AG04449 (cell line): ENCODE results near the gene MME.

ENCODE experiments used
- CTCF ChIA-PET: fragments of 350-600 bp; formaldehyde crosslinking; extraction: SDS; loops from one replicate; lab custom pipeline; 2021; ENCODE audit warnings: antibody characterized with exemption; lab: Yijun Ruan, JAX
- POLR2A ChIA-PET: fragments of 400-600, 350-600 bp; formaldehyde crosslinking; extraction: SDS; loops from one replicate; lab custom pipeline; 2020; ENCODE audit warnings: antibody characterized with exemption, inconsistent platforms; lab: Yijun Ruan, JAX
- DNase-seq: peaks from one replicate; pipeline ENCODE4 v3.0.0-alpha.2; 2010; ENCODE audit warnings: low read depth, low spot score
- H3K4me3 ChIP-seq: 2 replicates; pipeline ENCODE4 v1.5.1; 2011; ENCODE audit warnings: low read depth, mild to moderate bottlenecking, control low read depth, low read length
- TF ChIP-seq, protein P1 (sequence below): IDR thresholded peaks from one replicate; pipeline ENCODE4 v1.5.1; 2011; ENCODE audit warnings: mild to moderate bottlenecking, moderate library complexity, low read length, control low read depth, inconsistent platforms; ENCODE audit not compliant: insufficient read depth; ENCODE audit errors: missing control alignments

Gene MME

DNA sequence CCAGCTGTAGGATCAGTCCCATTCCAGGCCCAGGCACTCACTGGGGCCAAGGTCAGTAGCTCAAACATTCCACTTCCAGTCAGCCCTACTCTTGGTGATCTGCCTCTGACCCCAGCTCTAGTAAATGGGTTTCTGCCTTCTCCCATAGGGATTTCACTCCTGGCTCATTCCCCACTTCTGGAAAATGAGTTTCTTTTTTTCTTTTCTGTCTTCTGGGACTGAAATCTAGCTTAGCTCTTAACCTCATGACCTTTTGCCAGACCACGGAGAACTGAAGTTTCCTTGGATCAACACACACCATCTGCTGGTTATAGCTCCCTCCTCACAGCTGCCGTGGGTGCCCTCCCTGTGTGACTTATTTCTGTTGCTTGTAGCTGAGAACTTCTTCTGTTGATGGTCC is 21.3 kb downstream of the MME start:
- TF ChIP-seq, protein P1, sequence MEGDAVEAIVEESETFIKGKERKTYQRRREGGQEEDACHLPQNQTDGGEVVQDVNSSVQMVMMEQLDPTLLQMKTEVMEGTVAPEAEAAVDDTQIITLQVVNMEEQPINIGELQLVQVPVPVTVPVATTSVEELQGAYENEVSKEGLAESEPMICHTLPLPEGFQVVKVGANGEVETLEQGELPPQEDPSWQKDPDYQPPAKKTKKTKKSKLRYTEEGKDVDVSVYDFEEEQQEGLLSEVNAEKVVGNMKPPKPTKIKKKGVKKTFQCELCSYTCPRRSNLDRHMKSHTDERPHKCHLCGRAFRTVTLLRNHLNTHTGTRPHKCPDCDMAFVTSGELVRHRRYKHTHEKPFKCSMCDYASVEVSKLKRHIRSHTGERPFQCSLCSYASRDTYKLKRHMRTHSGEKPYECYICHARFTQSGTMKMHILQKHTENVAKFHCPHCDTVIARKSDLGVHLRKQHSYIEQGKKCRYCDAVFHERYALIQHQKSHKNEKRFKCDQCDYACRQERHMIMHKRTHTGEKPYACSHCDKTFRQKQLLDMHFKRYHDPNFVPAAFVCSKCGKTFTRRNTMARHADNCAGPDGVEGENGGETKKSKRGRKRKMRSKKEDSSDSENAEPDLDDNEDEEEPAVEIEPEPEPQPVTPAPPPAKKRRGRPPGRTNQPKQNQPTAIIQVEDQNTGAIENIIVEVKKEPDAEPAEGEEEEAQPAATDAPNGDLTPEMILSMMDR, result no peak
- no peak overlapping the region for H3K4me3 ChIP-seq
- CTCF ChIA-PET, result interaction anchor here (0.8 to 2.8 kb wide), 4 partner anchors 17 to 198 kb away, joined by 3 to 13 read pairs (median 4); no protein-coding TSS in a partner anchor
- DNase-seq, result no peak
- POLR2A ChIA-PET, result interaction anchor here (0.6 kb wide), 1 partner anchor 102 kb away, joined by 6 read pairs; no protein-coding TSS in a partner anchor

DNA sequence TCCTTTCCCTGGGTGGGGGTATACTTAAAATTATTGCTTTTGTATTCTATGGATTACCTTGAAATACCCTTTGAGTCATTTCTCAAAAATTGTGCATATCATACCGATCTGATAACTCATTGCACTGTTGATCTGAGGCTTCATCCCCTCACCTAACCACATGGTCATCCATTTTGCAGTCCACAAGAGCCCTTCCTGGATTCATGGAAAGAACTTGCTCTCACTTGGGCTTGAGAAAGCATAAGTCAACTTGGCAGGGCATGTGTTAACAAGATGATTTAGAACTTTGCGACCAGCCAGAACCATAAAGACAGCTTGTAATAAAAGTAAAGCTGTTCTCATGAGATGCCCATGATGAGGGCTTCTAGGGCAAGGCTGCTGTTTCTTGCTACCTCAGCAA is 22.2 kb downstream of the MME start:
- H3K4me3 ChIP-seq, result no peak overlapping the region
- POLR2A ChIA-PET, result no interaction called here
- CTCF ChIA-PET, result interaction anchor here (2.8 kb wide), 1 partner anchor 148 kb away, joined by 13 read pairs; no protein-coding TSS in a partner anchor
- TF ChIP-seq, protein P1, result no peak
- DNase-seq, result no peak

DNA sequence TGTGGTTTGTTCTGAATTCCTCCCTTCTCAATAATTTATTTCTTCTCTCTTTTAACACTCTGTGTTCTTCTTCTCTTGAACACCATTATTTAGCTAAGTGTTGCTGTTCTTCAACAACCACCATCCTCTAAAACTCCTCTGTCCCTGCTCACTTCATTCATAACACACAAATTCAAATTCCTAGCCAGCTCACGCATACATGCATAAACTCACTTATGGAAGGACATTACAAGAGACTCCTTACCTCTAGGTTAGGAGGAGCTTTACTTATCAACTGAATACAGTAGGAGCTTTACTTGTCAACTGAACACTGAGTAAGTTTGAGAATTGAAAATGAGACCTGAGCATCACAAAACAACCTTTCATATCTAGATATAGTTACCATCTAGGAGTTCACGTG is 23.6 kb downstream of the MME start:
- no peak for DNase-seq
- H3K4me3 ChIP-seq, result no peak overlapping the region
- TF ChIP-seq, protein P1, result no peak
- ChIA-PET CTCF (interaction anchor here (1.2 to 3.0 kb wide), 3 partner anchors 10 to 219 kb away, joined by 3 to 13 read pairs (median 8); no protein-coding TSS in a partner anchor), POLR2A (no interaction called here)

DNA sequence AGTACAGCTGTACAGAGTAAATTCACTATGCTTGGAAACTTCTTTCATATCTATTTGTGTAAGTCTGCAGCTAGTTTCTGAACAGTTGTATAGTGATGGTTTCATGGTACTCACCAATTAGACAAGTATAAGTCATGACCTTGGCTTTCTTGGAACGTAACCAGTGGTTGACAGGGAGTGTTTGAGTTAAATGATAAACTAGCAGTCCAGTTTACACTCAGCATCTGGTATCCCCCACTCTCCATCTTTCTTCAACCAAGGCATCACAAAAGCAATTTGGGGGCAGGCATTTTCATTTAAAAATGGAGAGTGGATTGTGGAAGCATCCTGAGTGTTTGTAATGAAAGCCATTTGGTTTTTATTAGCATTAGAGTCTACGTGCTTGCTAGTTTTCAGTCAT is 26.0 kb downstream of the MME start:
- TF ChIP-seq, protein P1, result no peak
- no peak overlapping the region for H3K4me3 ChIP-seq
- POLR2A ChIA-PET, result no interaction called here
- DNase-seq, result no peak
- CTCF ChIA-PET, result interaction anchor here (3.0 kb wide), 1 partner anchor 217 kb away, joined by 8 read pairs; no protein-coding TSS in a partner anchor

DNA sequence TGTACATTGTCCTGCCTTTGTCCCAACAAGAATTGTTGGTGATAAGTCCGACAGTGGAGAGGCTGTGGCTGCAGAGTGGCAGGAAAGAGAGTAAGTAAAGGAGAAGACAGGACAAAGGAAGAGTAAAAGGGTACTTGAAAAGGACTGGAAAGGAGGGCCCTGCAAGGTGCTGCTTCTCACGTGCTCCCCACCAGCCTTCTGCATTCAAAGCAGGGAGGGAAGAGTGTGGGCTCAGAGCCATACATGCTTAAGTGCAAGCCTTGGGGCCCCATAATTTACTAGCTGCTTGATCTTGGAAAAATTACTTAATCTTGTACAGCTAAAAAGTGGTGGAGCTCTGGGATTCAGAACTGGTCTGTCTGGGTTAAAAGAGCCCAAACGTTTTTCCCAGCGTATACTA is 29.9 kb downstream of the MME start:
- ChIA-PET POLR2A (no interaction called here), CTCF (interaction anchor here (1.0 kb wide), 1 partner anchor 214 kb away, joined by 4 read pairs; no protein-coding TSS in a partner anchor)
- TF ChIP-seq, protein P1, result no peak
- no peak for DNase-seq
- H3K4me3 ChIP-seq, result no peak overlapping the region

DNA sequence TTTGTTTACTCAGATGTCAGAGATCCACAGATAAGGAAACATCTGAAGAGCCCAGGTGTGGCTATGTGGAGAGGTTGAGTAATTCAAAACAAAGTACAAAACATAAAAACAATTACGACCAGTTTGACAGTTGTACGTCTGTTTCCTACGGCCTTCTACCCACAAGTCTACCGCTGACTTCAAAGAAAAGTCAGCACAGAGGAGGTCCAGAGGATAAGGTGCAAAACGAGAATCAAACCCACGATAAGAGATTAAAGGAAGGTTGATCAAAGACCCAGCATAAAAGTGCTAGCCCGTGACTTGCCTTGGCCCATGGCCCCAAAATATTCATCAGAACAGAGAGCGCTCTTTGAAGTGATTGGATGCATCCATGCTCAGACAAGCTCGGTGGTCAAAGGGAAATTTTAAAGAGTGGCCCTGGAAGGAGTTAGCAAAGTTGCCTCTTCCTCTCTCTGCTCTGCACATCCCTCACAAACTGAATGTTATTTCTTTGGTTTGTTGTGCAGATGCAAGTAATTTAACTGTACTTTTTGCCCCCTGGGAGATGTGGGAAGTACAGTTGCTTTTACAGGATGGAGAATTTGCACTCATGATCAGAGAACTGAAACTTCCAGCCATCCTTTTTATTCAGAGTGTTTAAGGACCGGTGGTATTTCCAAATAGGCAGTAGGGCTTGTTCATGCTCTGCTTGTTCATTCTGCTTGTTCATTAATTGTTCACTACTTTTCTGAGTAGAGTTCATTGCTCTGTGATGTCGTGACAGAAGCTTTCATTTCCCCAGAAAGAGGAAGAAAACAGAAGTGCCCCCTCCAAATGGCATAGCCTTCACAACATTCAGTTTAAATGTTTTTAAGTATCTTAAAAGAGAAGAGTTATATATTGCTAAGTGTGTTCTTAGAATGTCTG is 31.1 kb downstream of the MME start:
- ChIA-PET CTCF (interaction anchor here (1.2 kb wide), 1 partner anchor 211 kb away, joined by 3 read pairs; no protein-coding TSS in a partner anchor), POLR2A (interaction anchor here (0.5 kb wide), 1 partner anchor 157 kb away, joined by 3 read pairs; no protein-coding TSS in a partner anchor)
- no peak overlapping the region for H3K4me3 ChIP-seq
- TF ChIP-seq, protein P1, result no peak
- DNase-seq, result no peak
